Upper lobe of left lung (tissue), 4 donors: Measurements from ENCODE around the gene LIMCH1.

Source experiments
- POLR2A ChIP-seq, 4 donors: fragments of 450-650 bp; IDR thresholded peaks; one replicate each; pipeline ENCODE4 v1.5.1; 2016 to 2017; ENCODE audit warnings: antibody characterized with exemption in 4 of 4, mild to moderate bottlenecking in 2 of 4
- TF ChIP-seq, protein P1 (sequence below), 6 experiments: fragments of 450-650 bp in 4 of 6; fragments of 200-600 bp in 2 of 6; sonication (generic) in 2 of 6; IDR thresholded peaks; one replicate each; pipeline ENCODE4 v1.5.1; 2016 to 2019; ENCODE audit warnings: antibody characterized with exemption in 6 of 6

DNA sequence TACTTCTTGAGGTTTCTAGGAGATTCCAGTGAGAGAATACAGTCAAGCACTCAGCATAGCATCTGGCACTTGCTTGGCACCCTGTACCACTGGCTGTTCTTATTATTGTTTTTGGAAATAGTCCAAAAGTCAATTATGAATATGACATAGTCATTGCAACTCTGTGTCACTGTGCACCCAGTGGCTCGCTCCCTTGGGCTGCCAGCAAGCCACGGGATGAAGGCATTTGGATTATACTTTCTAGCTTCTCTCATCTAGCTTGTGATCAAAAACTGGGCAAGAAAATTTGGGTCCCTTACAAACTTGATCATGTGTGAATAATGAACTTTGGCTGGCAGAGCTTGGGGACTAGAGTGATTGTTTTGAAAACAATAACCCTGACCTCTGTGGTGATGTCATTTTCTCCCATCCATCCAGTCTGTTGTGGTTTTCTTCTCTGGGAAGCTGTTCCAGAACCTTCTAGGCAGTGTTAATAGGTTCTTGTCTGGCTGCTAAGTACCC, 32.7 kb upstream of the LIMCH1 start:
- TF ChIP-seq, protein P1, sequence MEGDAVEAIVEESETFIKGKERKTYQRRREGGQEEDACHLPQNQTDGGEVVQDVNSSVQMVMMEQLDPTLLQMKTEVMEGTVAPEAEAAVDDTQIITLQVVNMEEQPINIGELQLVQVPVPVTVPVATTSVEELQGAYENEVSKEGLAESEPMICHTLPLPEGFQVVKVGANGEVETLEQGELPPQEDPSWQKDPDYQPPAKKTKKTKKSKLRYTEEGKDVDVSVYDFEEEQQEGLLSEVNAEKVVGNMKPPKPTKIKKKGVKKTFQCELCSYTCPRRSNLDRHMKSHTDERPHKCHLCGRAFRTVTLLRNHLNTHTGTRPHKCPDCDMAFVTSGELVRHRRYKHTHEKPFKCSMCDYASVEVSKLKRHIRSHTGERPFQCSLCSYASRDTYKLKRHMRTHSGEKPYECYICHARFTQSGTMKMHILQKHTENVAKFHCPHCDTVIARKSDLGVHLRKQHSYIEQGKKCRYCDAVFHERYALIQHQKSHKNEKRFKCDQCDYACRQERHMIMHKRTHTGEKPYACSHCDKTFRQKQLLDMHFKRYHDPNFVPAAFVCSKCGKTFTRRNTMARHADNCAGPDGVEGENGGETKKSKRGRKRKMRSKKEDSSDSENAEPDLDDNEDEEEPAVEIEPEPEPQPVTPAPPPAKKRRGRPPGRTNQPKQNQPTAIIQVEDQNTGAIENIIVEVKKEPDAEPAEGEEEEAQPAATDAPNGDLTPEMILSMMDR (IDR thresholded peaks at IDR 0.05) = no peak
- no peak for TF ChIP-seq POLR2A (IDR thresholded peaks at IDR 0.05)
